GM19455 (cell line): ENCODE measurements around the gene DPF1.

ENCODE experiments used
- ATAC-seq: cut with Tn5 transposase; IDR thresholded peaks from one replicate; pipeline ENCODE4 v1.9.1; 2021; ENCODE audit not compliant: unreplicated experiment

The DPF1 gene

GRCh38 chr19:38221919-38222830 lies 1.8 kb downstream of the DPF1 start:
- no peak for ATAC-seq

GRCh38 chr19:38221421-38221820 lies 2.6 kb downstream of the DPF1 start:
- no peak for ATAC-seq

DNA sequence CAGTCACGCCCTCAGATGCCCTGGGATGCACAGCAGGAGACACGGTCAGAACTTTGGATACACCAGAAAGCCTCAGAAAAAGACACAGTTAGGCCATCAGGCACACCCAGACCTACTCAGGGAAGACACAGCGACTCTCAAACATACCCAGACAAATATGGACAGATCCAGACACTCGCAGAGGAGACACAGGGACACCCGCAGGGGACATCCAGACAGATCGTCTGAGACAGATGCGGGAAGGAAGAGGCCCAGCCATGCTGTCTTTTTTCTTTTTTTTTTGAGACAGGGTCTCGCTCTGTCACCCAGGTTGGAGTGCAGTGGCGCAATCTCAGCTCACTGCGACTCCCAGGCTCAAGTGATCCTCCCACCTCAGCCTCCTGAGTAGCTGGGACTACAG lies 4.8 kb downstream of the DPF1 start:
- no peak for ATAC-seq

DNA sequence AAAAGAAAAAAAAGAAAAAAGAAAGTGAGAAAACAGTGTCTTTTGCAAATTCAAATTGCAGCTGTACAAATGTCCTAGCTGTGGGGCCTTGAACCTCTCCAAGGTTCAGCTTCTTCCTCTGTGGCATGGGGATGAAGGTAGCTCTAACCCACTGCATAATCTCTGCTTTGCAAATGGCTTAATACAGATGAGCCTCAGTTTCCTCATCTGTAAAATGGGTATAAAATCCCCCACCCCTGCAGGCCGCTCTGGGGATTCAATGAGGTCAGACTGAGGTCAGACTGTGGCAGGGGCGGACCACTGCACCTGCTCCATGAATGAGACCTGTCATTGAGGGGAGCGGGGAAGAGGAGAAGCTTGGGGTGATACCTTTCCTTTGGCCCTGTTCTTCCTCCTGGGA lies 5.8 kb downstream of the DPF1 start:
- ATAC-seq: no peak

DNA sequence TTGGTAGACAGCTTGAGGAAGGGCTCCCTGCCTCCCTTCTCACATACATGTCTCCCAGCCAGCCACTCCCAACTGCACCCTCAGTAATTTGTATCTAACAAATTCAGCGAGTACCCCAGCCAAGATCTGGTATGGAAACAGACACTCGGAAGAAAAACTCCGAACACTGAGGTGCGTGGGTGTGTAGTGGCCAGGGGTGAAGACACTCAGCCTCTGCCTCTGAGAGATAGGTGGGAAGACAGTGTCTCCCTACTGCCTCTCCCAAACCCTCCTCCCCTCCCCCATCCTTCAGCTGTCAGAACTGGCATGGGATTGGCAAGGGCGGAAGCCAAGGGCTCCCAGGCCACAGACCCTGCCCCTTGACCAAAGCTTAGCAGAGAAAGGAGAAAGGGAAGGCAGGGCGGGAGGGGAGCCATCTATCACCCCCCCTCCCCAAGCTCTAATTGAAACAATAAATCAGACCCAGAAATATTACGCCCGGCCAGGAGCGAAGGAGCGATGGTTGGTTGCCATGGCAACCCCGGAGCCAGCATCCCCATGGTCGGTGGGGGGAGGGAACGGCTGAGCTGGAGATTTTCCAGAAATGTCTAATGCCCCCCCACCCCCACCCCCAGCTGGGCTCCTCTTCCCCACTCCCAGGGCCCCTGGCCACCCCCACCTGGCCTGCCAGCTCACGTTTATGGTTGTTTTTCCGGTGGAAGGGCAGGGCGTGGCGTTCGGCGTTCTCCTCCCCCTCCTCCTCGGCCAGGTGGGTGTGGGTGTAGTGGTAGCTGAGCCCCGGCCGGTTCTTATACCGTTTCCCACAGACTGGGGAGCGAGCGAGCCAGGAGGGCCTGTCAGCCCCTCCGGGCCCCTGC lies 7.0 kb downstream of the DPF1 start:
- no peak for ATAC-seq

- no peak for ATAC-seq
Measured at GRCh38 chr19:38213911-38214625, 10.0 kb downstream of the DPF1 start.

DNA sequence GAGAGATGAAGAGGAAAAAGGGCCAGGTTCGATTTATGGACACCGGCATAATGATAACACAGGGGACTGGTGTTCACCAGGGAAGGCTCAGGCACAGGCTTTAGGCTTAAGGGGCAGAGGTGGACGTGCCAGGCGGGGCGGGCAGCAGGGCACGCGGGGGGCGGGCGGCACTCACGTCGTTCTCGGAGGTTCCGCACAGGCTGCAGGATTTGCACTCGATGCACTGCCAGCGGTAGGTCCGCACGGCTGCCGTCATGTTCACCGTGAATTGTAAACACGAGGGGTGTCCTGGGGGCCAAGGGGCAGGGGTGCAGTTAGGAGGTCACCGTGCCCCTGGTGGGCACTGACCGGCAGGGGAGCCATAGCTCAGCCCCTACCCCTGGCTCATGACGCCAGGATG lies 10.6 kb downstream of the DPF1 start:
- ATAC-seq: no peak

DNA sequence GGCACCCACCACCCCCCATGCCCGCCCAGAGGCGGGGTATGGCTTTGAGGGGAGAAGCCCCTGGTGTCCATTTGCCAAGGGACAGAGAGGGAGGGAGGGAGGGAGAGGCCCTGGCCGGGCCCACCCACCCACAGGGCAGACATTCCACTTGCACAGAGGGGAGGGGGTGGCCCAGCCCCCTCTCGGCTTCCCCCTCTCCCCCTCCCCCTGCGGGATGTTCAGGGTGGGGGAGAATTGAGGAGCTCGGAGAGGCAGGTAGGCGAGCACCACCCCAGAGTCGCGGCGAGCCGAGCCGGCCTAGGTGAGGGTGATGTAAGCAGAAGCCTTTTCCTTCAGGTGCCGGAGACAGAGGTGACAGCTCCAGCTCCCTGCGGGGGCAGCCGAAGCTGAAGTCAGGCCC lies 12.3 kb downstream of the DPF1 start:
- ATAC-seq: no peak

- no peak for ATAC-seq
Measured at GRCh38 chr19:38211151-38211591, 12.9 kb downstream of the DPF1 start.

DNA sequence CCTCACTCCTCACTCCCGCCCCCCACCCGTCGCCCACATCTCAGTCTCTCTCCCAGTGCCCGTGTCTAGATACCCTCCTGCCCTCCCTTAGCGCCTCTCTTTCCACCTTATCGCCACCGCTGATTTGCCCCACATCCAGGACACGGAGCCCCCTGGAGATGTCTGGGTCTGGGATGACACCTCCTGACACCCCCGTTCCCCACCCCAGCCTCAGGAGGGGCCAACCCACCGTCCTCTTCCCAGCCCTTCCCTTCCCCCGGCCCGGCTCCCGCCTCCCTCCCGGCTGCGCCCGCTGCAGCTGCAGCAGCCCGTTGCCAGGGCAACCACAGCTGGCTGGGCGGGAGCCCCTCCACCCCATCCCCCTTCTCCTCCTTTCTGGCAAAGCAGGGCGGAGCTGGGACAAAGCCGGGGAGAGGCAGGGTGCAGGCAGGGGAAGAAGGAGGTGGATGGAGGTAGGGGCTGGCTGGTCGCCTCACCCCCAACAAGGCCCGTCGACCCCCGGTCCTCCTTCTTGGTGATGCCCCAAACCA lies 13.5 kb downstream of the DPF1 start:
- no peak for ATAC-seq

GRCh38 chr19:38209671-38210457 lies 14.2 kb downstream of the DPF1 start:
- no peak for ATAC-seq

GRCh38 chr19:38209152-38209551 lies 14.9 kb downstream of the DPF1 start:
- ATAC-seq: no peak

DNA sequence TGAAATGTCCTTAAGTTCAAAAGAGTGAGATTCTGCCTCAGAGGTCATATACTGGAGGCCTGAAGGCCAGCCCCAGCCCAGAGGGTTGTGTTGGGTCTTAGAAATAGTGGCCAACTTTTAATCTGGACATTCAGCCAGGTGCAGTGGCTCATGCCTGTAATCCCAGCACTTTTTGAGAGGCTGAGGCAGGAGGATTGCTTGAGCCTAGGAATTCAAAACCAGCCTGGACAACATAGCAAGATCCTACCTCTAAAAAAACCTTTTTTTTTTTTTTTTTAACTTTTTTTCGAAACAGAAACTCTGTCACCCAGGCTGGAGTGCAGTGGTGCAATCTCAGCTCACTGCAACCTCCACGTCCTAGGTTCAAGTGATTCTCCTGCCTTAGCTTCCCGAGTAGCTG lies 15.5 kb downstream of the DPF1 start:
- ATAC-seq: no peak

GRCh38 chr19:38207543-38207942 lies 16.5 kb downstream of the DPF1 start:
- ATAC-seq: no peak

GRCh38 chr19:38206928-38207327 lies 17.1 kb downstream of the DPF1 start:
- ATAC-seq: no peak

DNA sequence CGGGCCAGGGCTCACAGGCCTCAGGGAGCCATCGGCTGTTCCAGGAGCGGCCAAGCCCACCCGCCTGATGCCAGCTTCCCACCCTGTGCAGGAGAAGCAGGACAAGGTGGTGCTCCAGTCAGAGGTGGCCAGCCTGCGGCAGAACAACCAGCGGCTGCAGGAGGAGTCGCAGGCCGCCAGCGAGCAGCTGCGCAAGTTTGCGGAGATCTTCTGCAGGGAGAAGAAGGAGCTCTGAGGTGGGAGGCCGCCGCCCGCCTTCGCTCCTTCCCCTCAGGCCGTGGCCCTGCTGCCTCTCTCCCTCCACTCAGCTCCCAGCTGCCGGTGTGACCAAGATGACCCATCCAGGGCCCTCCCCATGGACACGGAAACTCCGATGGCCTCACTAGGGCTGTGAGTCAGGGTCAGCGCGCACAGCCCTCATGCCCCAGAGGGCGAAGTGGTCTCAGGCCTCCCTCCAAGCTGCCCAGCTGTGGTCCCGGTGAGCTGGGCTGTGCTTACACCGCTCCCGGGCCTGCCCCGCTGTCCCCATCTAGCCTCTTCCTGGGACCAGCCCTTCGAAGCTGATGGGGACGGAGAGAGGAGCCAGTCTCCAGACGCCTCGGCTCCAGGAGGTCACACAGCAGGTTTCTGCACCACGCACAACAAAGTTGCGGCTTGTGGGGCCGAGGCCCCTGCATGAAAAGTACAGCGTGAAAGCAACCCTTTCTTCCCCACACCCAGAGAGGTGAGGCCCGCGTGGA lies 17.8 kb downstream of the DPF1 start:
- no peak for ATAC-seq

DNA sequence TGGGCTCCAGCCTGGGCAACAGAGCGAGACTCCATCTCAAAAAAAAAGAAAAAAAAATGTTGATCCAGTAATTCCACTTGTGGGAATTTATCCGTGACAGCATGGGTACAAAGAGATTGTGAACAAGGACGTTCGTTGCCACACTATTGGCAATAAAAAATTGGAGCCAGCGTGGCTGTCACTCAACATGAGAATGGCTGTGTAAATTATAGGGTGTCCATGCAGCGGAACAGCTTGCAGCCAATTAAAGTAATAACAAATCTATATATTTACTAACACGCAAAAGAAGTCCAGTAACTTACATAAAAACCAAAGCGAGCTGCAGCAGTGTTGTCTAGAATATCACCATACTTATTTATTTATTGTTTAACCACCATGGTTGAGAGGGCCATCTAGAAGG lies 19.3 kb downstream of the DPF1 start:
- no peak for ATAC-seq

DNA sequence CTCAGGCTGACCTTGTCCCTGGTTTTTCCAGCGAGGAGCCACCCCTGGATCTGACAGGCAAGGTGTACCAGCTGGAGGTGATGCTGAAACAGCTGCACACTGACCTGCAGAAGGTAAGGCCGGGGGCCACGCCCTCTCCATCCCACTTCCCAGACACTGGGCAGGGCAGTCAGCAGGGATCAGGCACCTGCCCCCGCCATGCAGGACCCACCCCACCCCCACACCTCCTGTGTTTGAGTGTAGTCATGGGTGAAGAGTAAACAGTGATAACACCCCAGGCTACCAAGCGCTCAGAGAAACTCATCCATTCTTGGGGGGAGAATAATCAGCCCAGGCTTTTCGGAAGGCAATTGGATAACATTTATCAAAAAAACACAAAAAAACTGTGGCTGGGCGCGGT lies 19.9 kb downstream of the DPF1 start:
- ATAC-seq: no peak

DNA sequence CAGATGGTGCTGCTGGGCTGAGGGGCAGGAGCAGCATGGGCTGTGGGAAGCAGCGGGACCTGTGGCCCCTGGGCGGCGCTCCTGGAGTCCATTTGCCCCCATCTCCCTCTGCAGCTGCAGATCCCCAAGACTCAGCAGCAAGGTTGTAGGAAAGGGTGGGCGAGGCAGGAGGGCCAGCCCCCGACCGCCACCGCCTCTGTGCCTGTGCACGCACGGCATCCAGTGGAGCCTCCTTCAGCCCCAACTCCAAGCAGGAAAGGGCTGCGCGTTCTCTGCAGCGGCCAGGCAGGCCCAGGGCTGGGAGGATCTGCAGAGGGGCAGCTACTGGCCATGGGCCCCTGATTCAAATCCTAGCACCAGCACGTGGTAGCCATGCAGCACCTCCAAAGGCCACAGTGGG lies 20.8 kb downstream of the DPF1 start:
- ATAC-seq: no peak

DNA sequence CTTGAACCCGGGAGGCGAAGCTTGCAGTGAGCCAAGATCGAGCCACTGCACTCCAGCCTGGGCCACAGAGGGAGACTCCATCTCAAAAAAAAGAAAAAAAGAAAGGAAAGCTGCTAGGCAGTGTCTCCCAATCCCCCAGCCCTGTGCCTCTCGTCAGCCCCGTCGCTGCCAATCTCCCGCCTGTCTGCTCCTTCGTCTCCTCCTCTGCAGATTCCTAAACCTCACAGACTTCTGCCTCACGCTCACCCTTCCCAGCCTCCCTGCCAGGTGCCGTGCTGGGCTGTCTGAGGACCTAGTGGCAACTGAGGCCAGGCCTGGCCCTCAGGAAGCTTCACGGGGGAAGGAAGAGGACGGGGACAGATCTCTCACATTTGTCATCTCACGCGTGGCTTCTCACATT lies 21.5 kb downstream of the DPF1 start:
- no peak for ATAC-seq
